IMR-90 (cell line): Measurements from ENCODE around the gene RAB36.

Experiments
- POLR2A ChIP-seq: IDR thresholded peaks from 2 replicates; pipeline ENCODE4 v1.6.1; 2012; ENCODE audit warnings: mild to moderate bottlenecking, low read depth, low read length
- RCOR1 ChIP-seq: IDR thresholded peaks from 2 replicates; pipeline ENCODE4 v1.6.1; 2012; ENCODE audit warnings: mild to moderate bottlenecking, low read length, improper control_type of control experiment; ENCODE audit not compliant: insufficient replicate concordance
- TF ChIP-seq, protein P1 (sequence below): conservative IDR thresholded peaks from 2 replicates; pipeline ENCODE4 v1.5.1; 2012; ENCODE audit warnings: mild to moderate bottlenecking, low read depth, low read length, improper control_type of control experiment

DNA sequence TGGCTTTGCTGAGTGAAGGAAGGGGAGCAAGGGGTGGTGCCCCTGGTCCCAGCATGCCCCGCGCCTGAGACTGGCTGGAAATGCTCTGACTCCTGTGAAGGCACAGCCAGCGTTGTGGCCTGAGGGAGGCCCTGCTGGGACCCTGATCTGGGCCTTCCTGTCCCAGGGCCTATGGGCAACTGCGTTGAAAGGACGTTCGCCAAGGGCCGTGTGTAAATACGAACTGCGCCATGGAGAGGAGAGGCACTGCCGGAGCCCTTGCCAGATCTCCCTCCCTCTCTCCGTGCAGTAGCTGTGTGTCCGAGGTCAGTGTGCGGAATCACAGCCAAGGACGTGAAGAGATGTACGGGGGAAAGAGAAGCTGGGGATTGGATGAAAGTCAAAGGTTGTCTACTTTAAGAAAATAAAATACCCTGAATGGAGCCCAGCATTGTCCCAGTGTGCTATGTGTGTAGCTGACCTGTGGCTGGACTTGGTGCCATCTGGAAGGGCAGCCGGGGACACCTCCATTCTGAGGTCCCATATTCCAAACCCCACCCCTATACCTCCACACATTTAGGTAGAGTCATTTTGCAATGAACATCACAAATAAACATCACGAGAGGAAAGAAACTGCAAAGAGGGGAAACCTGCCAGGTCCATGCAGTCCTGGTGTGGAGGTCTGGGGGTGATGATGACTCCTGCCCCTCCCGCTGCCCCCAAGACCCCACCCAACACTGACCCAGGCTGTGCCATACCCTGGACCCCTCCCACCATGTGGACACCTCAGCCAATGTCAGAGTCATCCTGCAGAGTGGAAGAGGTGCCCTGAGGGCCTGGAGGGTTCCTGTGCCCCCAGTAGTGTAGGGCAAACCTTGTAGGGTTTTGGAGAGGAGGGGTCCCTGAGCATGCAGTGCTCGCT lies 20.4 kb upstream of the RAB36 start:
- TF ChIP-seq RCOR1: no peak
- TF ChIP-seq, protein P1, sequence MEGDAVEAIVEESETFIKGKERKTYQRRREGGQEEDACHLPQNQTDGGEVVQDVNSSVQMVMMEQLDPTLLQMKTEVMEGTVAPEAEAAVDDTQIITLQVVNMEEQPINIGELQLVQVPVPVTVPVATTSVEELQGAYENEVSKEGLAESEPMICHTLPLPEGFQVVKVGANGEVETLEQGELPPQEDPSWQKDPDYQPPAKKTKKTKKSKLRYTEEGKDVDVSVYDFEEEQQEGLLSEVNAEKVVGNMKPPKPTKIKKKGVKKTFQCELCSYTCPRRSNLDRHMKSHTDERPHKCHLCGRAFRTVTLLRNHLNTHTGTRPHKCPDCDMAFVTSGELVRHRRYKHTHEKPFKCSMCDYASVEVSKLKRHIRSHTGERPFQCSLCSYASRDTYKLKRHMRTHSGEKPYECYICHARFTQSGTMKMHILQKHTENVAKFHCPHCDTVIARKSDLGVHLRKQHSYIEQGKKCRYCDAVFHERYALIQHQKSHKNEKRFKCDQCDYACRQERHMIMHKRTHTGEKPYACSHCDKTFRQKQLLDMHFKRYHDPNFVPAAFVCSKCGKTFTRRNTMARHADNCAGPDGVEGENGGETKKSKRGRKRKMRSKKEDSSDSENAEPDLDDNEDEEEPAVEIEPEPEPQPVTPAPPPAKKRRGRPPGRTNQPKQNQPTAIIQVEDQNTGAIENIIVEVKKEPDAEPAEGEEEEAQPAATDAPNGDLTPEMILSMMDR: no peak
- TF ChIP-seq POLR2A: no peak
